Testis (tissue), 2 donors: Measurements from ENCODE around the gene NANOS3.

Experiments used
- CTCF ChIP-seq, 3 experiments: fragments of 450-650 bp in 2 of 3; fragments of 200-600 bp in 1 of 3; sonication (generic) in 1 of 3; IDR thresholded peaks; one replicate each; pipeline ENCODE4 v1.5.1; 2016 to 2019; ENCODE audit warnings: antibody characterized with exemption in 3 of 3, mild to moderate bottlenecking in 2 of 3, moderate library complexity in 1 of 3
- POLR2A ChIP-seq: fragments of 450-650 bp; IDR thresholded peaks from one replicate; pipeline ENCODE4 v1.6.1; 2017; ENCODE audit warnings: antibody characterized with exemption, mild to moderate bottlenecking, moderate library complexity

DNA sequence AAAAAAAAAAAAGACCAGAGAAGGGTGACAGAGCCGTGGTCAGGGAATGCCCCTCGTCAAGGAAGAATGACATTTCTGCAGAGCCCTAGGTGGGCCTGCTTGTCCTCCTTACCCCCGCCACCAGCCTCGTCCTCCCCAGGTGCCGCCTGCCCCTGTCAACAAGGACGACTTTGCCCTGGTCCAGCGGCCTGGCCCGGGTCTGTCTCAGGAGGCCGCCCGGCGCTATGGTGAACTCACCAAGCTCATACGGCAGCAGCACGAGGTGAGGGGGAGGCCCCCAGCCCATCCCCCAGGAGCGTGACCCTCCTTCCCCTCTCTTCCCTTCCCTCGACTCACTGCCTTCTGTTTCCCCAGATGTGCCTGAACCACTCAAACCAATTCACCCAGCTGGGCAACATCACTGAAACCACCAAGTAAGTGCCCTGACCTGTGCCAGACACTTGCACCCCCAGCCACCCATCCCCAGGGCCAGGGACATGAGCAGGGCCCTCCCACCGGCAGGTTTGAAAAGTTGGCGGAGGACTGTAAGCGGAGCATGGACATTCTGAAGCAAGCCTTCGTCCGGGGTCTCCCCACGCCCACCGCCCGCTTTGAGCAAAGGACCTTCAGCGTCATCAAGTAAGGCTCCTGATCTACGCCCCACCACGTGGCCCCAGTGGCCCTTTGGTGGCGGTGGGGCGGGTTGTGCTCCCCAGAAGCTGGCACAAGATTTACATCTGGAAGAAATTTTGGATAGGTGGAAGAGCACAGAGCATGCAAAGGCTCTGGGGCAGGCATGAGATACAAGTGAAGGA lies 46.5 kb downstream of the NANOS3 start:
- TF ChIP-seq CTCF (IDR thresholded peaks at IDR 0.05), result no peak
- TF ChIP-seq POLR2A, result no peak
